HCT116 (cell line): ENCODE data around the gene IFI30. TPM values are rescaled to one million over a fixed set of nuclear protein-coding genes. Genes with fewer than 3 reads are reported as not detected.

ENCODE experiments used
- ATAC-seq: fragments of 200-7000 bp; cut with Tn5 transposase; 2 replicates; pipeline ENCODE4 v1.9.1; 2020; ENCODE audit warnings: mild to moderate bottlenecking, moderate library complexity
- BruUV-seq: library from RNA; stranded (reverse); fragments of 400-500 nt; replicated peaks from 2 replicates; lab custom pipeline; 2021; lab: Mats Ljungman, UMichigan
- CTCF ChIA-PET: fragments of 300-600 bp; sonication (Branson Sonifier 250); formaldehyde crosslinking; loops from one replicate; lab custom pipeline; 2021; ENCODE audit warnings: antibody characterized with exemption; lab: Charles Lee
- POLR2A ChIA-PET: fragments of 300-600, 350-600 bp; sonication (Branson Sonifier 250); formaldehyde crosslinking; loops from one replicate; lab custom pipeline; 2021; ENCODE audit warnings: antibody characterized with exemption; lab: Charles Lee
- RAD21 ChIA-PET, 2 experiments: fragments of 300-600 bp; sonication (Branson Sonifier 250); formaldehyde crosslinking; loops; one replicate each; lab custom pipeline; 2023; ENCODE audit warnings: low total read pairs in 2 of 2; ENCODE audit not compliant: uncharacterized antibody in 2 of 2, unreplicated experiment in 2 of 2, low non-redundant PET in 1 of 2; lab: Charles Lee
- DNase-seq: peaks from one replicate; pipeline ENCODE4 v3.0.0-alpha.2; 2010; ENCODE audit warnings: low read depth, low spot score
- H2AFZ ChIP-seq: fragments of 200-600 bp; shearing (Covaris generic), sonication (generic); 2 replicates; pipeline ENCODE4 v1.6.1; 2017; ENCODE audit warnings: low read depth, mixed run types, mixed read lengths, antibody characterized with exemption, low read length; ENCODE audit not compliant: poor library complexity, severe bottlenecking
- H3K27ac ChIP-seq: 2 replicates; pipeline ENCODE4 v1.5.1; 2012; ENCODE audit warnings: low read depth, low read length
- H3K27me3 ChIP-seq: fragments of 200-600 bp; sonication (generic); 2 replicates; pipeline ENCODE4 v1.6.1; 2016; ENCODE audit warnings: mixed run types, low read length, mixed read lengths; ENCODE audit not compliant: insufficient read depth
- H3K36me3 ChIP-seq, 2 experiments: fragments of 200-500 bp in 1 of 2; fragments of 200-600 bp in 1 of 2; sonication (Bioruptor generic) in 1 of 2; sonication (generic) in 1 of 2; 2 replicates each; pipeline versions ENCODE4 v1.5.1 to v1.6.1; 2014 to 2016; ENCODE audit warnings: low read length in 2 of 2, inconsistent platforms in 1 of 2, mixed read lengths in 1 of 2, mixed run types in 1 of 2; ENCODE audit not compliant: insufficient read depth in 2 of 2, control insufficient read depth in 1 of 2
- H3K4me1 ChIP-seq, 2 experiments: fragments of 200-600 bp in 1 of 2; sonication (generic) in 1 of 2; 2 replicates each; pipeline versions ENCODE4 v1.5.1 to v1.6.1; 2012 to 2017; ENCODE audit warnings: low read length in 2 of 2, inconsistent platforms in 1 of 2, mild to moderate bottlenecking in 1 of 2, mixed read lengths in 1 of 2, mixed run types in 1 of 2, moderate library complexity in 1 of 2; ENCODE audit not compliant: insufficient read depth in 2 of 2, control insufficient read depth in 1 of 2
- H3K4me2 ChIP-seq: fragments of 200-600 bp; sonication (generic); 2 replicates; pipeline ENCODE4 v1.6.1; 2017; ENCODE audit warnings: mixed run types, low read length, mixed read lengths
- H3K4me3 ChIP-seq, 2 experiments: fragments of 200-600 bp in 1 of 2; sonication (generic) in 1 of 2; replicated peaks in 1 of 2; 2 replicates each; pipeline ENCODE4 v1.5.1; 2011 to 2016; ENCODE audit warnings: low read length in 2 of 2, control low read depth in 1 of 2, low read depth in 1 of 2, mild to moderate bottlenecking in 1 of 2, mixed read lengths in 1 of 2, mixed run types in 1 of 2
- H3K79me2 ChIP-seq: fragments of 200-600 bp; sonication (generic); 2 replicates; pipeline ENCODE4 v1.6.1; 2017; ENCODE audit warnings: mild to moderate bottlenecking, mixed run types, low read length, moderate library complexity, mixed read lengths; ENCODE audit not compliant: insufficient read depth
- H3K9ac ChIP-seq: fragments of 200-600 bp; sonication (generic); 2 replicates; pipeline ENCODE4 v1.6.1; 2016; ENCODE audit warnings: low read length, mixed read lengths
- H3K9me2 ChIP-seq: fragments of 200-600 bp; sonication (generic), shearing (Covaris generic); 2 replicates; pipeline ENCODE4 v1.6.1; 2017; ENCODE audit warnings: mixed run types, mild to moderate bottlenecking, moderate library complexity; ENCODE audit not compliant: insufficient read depth
- H3K9me3 ChIP-seq, 2 experiments: fragments of 200-500 bp in 1 of 2; fragments of 200-600 bp in 1 of 2; sonication (Bioruptor generic) in 1 of 2; sonication (generic) in 1 of 2; 2 replicates each; pipeline ENCODE4 v1.6.1; 2014 to 2017; ENCODE audit warnings: low read length in 2 of 2, mixed read lengths in 2 of 2, inconsistent platforms in 1 of 2, low read depth in 1 of 2, mild to moderate bottlenecking in 1 of 2, mixed run types in 1 of 2, moderate library complexity in 1 of 2; ENCODE audit not compliant: control insufficient read depth in 1 of 2, insufficient read depth in 1 of 2
- H4K20me1 ChIP-seq: fragments of 200-600 bp; sonication (generic), shearing (Covaris generic); 2 replicates; pipeline ENCODE4 v1.6.1; 2017; ENCODE audit warnings: mixed run types, mild to moderate bottlenecking, moderate library complexity; ENCODE audit not compliant: insufficient read depth
- SP1 ChIP-seq: IDR thresholded peaks from 2 replicates; pipeline ENCODE4 v1.6.1; 2012; ENCODE audit warnings: low read depth
- TCF7L2 ChIP-seq: IDR thresholded peaks from 2 replicates; pipeline ENCODE4 v1.7.0; 2011; ENCODE audit warnings: borderline replicate concordance, inconsistent platforms; ENCODE audit not compliant: insufficient read depth, insufficient read length; ENCODE audit errors: extremely low read depth
- intact Hi-C: fragments of 100-400 bp; cut with micrococcal nuclease; formaldehyde crosslinking; loops from 2 replicates; pipeline ENCODE4 v1.10.0; 2022
- total RNA-seq: library from RNA; stranded (reverse); gene quantifications from one replicate; pipeline ENCODE4 v1.2.1, GENCODE V29; 2021; ENCODE audit not compliant: unreplicated experiment

Gene IFI30
- total RNA-seq, 1 experiment from 2014 or later: 64.6 TPM

- DNase-seq (no peak), ATAC-seq (no peak)
- ChIA-PET RAD21 (interaction anchor here (1.1 to 1.3 kb wide), 2 partner anchors 56 kb away, joined by 3 to 8 read pairs; no protein-coding TSS in a partner anchor), CTCF (interaction anchor here (1.0 to 2.0 kb wide), 3 partner anchors 16 to 56 kb away, joined by 4 to 24 read pairs (median 6); partner anchors contain the start of genes MPV17L2 and PIK3R2), POLR2A (no interaction called here)
- Histone ChIP-seq H3K79me2 (no peaks in the 10 kb centered on the region), H4K20me1 (no peaks in the 10 kb centered on the region), H3K4me2 (no peak overlapping the region), H3K9me3 (no peaks in the 10 kb centered on the region), H3K9me2 (no peaks in the 10 kb centered on the region), H3K27ac (no peak overlapping the region), H3K36me3 (peaks cover 6 to 21% of the 10 kb centered on the region in 2 experiments; a peak in 3 of 4 replicates), H3K4me1 (peaks cover 2 to 10% of the 10 kb centered on the region in 2 experiments; a peak in 3 of 4 replicates), H3K4me3 (no peak overlapping the region), H3K27me3 (no peaks in the 10 kb centered on the region), H3K9ac (no peak overlapping the region), H2AFZ (no peak overlapping the region)
- BruUV-seq: no TSS peak
- intact Hi-C loops: loop anchor here (1.0 kb wide), 1 partner anchor 56 kb away; no protein-coding TSS in a partner anchor
- no peak for TF ChIP-seq SP1
Measured at GRCh38 chr19:18168673-18169381, 4.8 kb upstream of the IFI30 start.

GRCh38 chr19:18170714-18171255 lies 2.8 kb upstream of the IFI30 start:
- no peak overlapping the region for H3K4me3 ChIP-seq
- intact Hi-C loops: no loop called here
- BruUV-seq: no TSS peak
- POLR2A ChIA-PET: interaction anchor here (1.1 kb wide), 1 partner anchor 22 kb away, joined by 4 read pairs; the partner anchor contains the start of gene MPV17L2
- DNase-seq (no peak), ATAC-seq (no peak)
- CTCF ChIA-PET: interaction anchor here (1.1 to 1.2 kb wide), 2 partner anchors 57 to 173 kb away, joined by 3 read pairs; no protein-coding TSS in a partner anchor
- H3K4me1 ChIP-seq: peaks cover 11 to 20% of the 10 kb centered on the region in 2 experiments
- peaks cover 9 to 17% of the 10 kb centered on the region in 2 experiments; a peak in 3 of 4 replicates for H3K36me3 ChIP-seq
- no peak overlapping the region for H3K4me2 ChIP-seq
- no peak overlapping the region for H2AFZ ChIP-seq
- no peaks in the 10 kb centered on the region for H3K9me3 ChIP-seq
- RAD21 ChIA-PET: no interaction called here
- peak; percentile 9 for TF ChIP-seq TCF7L2
- TF ChIP-seq SP1: no peak
- no peaks in the 10 kb centered on the region for H3K27me3 ChIP-seq
- no peak overlapping the region for H3K9ac ChIP-seq
- no peaks in the 10 kb centered on the region for H3K9me2 ChIP-seq
- no peak overlapping the region for H3K27ac ChIP-seq
- H3K79me2 ChIP-seq: peaks cover 10% of the 10 kb centered on the region; the same call in 1 of the 2 replicates
- no peaks in the 10 kb centered on the region for H4K20me1 ChIP-seq
